ENCODE measurements around the gene KEAP1. TPM values are rescaled to one million over a fixed set of nuclear protein-coding genes. Genes with fewer than 3 reads are reported as not detected.
"Not testable (repeated sequence)": the region's sequence is repeated elsewhere in the genome, so short reads cannot be mapped to it uniquely, and the experiment has no call there.

The KEAP1 gene
- total RNA-seq, 1 donor from 2014 or later, result 69.1 TPM

- no peaks in the 10 kb centered on the region for H3K4me1 ChIP-seq
- TF ChIP-seq CTCF (IDR thresholded peaks at IDR 0.05), result no peak
- ATAC-seq (no peak), DNase-seq (no peak)
- no peaks in the 10 kb centered on the region for H3K27me3 ChIP-seq
- H3K9me3 ChIP-seq, result no peaks in the 10 kb centered on the region
- intact Hi-C loops (cut with DNase I), result no loop called here
- peaks cover 46% of the 10 kb centered on the region for H3K36me3 ChIP-seq
- no peak overlapping the region for H3K27ac ChIP-seq
- no peak overlapping the region for H3K4me3 ChIP-seq
These were observed 36.0 kb downstream of the KEAP1 start for GRCh38 chr19:10467104-10467706.

GRCh38 chr19:10464456-10464855, 38.7 kb downstream of the KEAP1 start:
- DNase-seq (no peak), ATAC-seq (no peak)
- Histone ChIP-seq H3K9me3 (no peaks in the 10 kb centered on the region), H3K36me3 (peaks cover 53% of the 10 kb centered on the region), H3K4me3 (no peak overlapping the region), H3K27ac (no peak overlapping the region), H3K4me1 (peaks cover 6% of the 10 kb centered on the region), H3K27me3 (no peaks in the 10 kb centered on the region)
- intact Hi-C loops (cut with DNase I), result no loop called here
- no peak for TF ChIP-seq CTCF (IDR thresholded peaks at IDR 0.05)

GRCh38 chr19:10462557-10462956, 40.6 kb downstream of the KEAP1 start:
- Histone ChIP-seq H3K4me3 (no peak overlapping the region), H3K9me3 (no peaks in the 10 kb centered on the region), H3K36me3 (peaks cover 63% of the 10 kb centered on the region), H3K27me3 (no peaks in the 10 kb centered on the region), H3K27ac (no peak overlapping the region), H3K4me1 (peaks cover 6% of the 10 kb centered on the region)
- ATAC-seq (no peak), DNase-seq (no peak)
- TF ChIP-seq CTCF (IDR thresholded peaks at IDR 0.05), result no peak
- intact Hi-C loops (cut with DNase I), result no loop called here

GRCh38 chr19:10462042-10462441, 41.1 kb downstream of the KEAP1 start:
- peaks cover 60% of the 10 kb centered on the region for H3K36me3 ChIP-seq
- DNase-seq, result not testable (repeated sequence)

GRCh38 chr19:10461047-10461949, 41.9 kb downstream of the KEAP1 start:
- no peaks in the 10 kb centered on the region for H3K27me3 ChIP-seq
- ATAC-seq, result peak; percentile 97
- TF ChIP-seq CTCF (IDR thresholded peaks at IDR 0.05), result no peak
- DNase-seq, result peak; percentile 95
- peaks cover 53% of the 10 kb centered on the region for H3K36me3 ChIP-seq
- peaks cover 6% of the 10 kb centered on the region for H3K4me1 ChIP-seq
- no peaks in the 10 kb centered on the region for H3K9me3 ChIP-seq
- intact Hi-C loops (cut with DNase I), result no loop called here
- no peak overlapping the region for H3K4me3 ChIP-seq
- no peak overlapping the region for H3K27ac ChIP-seq

More at GRCh38 chr19:10462042-10462441, 41.1 kb downstream of the KEAP1 start:
- intact Hi-C loops (cut with DNase I); H3K27me3 ChIP-seq; H3K4me3 ChIP-seq; ATAC-seq; H3K9me3 ChIP-seq; H3K27ac ChIP-seq; H3K4me1 ChIP-seq: not testable (repeated sequence)

GRCh38 chr19:10460714-10461046, 42.5 kb downstream of the KEAP1 start:
- ATAC-seq, result no peak
- no peak for DNase-seq
- intact Hi-C loops (cut with DNase I), result no loop called here
- H3K9me3 ChIP-seq, result no peaks in the 10 kb centered on the region
- no peaks in the 10 kb centered on the region for H3K27me3 ChIP-seq
- H3K36me3 ChIP-seq, result peaks cover 51% of the 10 kb centered on the region
- H3K27ac ChIP-seq, result no peak overlapping the region
- TF ChIP-seq CTCF (IDR thresholded peaks at IDR 0.05), result no peak
- peaks cover 6% of the 10 kb centered on the region for H3K4me1 ChIP-seq
- H3K4me3 ChIP-seq, result no peak overlapping the region

- H3K27ac ChIP-seq; DNase-seq; H3K4me1 ChIP-seq; ATAC-seq; H3K4me3 ChIP-seq; intact Hi-C loops (cut with DNase I); H3K9me3 ChIP-seq; H3K27me3 ChIP-seq: not testable (repeated sequence)
- H3K36me3 ChIP-seq, result peaks cover 40% of the 10 kb centered on the region
These were observed 44.4 kb downstream of the KEAP1 start for GRCh38 chr19:10458733-10459132.

Measured in upper lobe of right lung (tissue), 1 donor.